ENCODE data around the gene GAS6.
"Not testable (repeated sequence)": the region's sequence is repeated elsewhere in the genome, so short reads cannot be mapped to it uniquely, and the experiment has no call there.

GAS6 gene

GRCh38 chr13:113792236-113792770, 71.6 kb downstream of the GAS6 start:
- no peak overlapping the region for H3K4me3 Mint-ChIP-seq
- no peak overlapping the region for H3K27ac Mint-ChIP-seq
- H3K4me1 Mint-ChIP-seq (ENCODE audit: low read depth) = no peaks in the 10 kb centered on the region
- H3K27me3 Mint-ChIP-seq (ENCODE audit: low read depth) = no peaks in the 10 kb centered on the region
- H3K36me3 Mint-ChIP-seq (ENCODE audit: low read depth) = no peaks in the 10 kb centered on the region
- no peaks in the 10 kb centered on the region for H3K9me3 Mint-ChIP-seq

- Mint-ChIP-seq H3K36me3 (ENCODE audit: low read depth) (no peaks in the 10 kb centered on the region), H3K4me3 (no peak overlapping the region), H3K27ac (no peak overlapping the region)
Observed at GRCh38 chr13:113791761-113792160, 72.1 kb downstream of the GAS6 start.

GRCh38 chr13:113791226-113791625, 72.7 kb downstream of the GAS6 start:
- H3K4me1 Mint-ChIP-seq (ENCODE audit: low read depth) = no peaks in the 10 kb centered on the region
- H3K27me3 Mint-ChIP-seq (ENCODE audit: low read depth) = no peaks in the 10 kb centered on the region
- H3K4me3 Mint-ChIP-seq = no peak overlapping the region
- H3K36me3 Mint-ChIP-seq (ENCODE audit: low read depth) = no peaks in the 10 kb centered on the region
- H3K27ac Mint-ChIP-seq = no peak overlapping the region
- no peaks in the 10 kb centered on the region for H3K9me3 Mint-ChIP-seq

More at GRCh38 chr13:113791761-113792160, 72.1 kb downstream of the GAS6 start:
- Mint-ChIP-seq H3K27me3 (ENCODE audit: low read depth) (no peaks in the 10 kb centered on the region), H3K9me3 (no peaks in the 10 kb centered on the region), H3K4me1 (ENCODE audit: low read depth) (no peaks in the 10 kb centered on the region)

- not testable (repeated sequence) for H3K4me3 Mint-ChIP-seq; H3K4me1 Mint-ChIP-seq (ENCODE audit: low read depth); H3K36me3 Mint-ChIP-seq (ENCODE audit: low read depth); H3K27ac Mint-ChIP-seq; H3K9me3 Mint-ChIP-seq; H3K27me3 Mint-ChIP-seq (ENCODE audit: low read depth)
Observed at GRCh38 chr13:113789931-113790330, 73.9 kb downstream of the GAS6 start.

GRCh38 chr13:113789167-113789566, 74.7 kb downstream of the GAS6 start:
- H3K9me3 Mint-ChIP-seq = no peaks in the 10 kb centered on the region
- H3K4me3 Mint-ChIP-seq = no peak overlapping the region
- H3K27ac Mint-ChIP-seq = no peak overlapping the region
- H3K36me3 Mint-ChIP-seq (ENCODE audit: low read depth) = no peaks in the 10 kb centered on the region
- no peaks in the 10 kb centered on the region for H3K4me1 Mint-ChIP-seq (ENCODE audit: low read depth)
- peaks cover 7% of the 10 kb centered on the region for H3K27me3 Mint-ChIP-seq (ENCODE audit: low read depth)

GRCh38 chr13:113788413-113789135, 75.3 kb downstream of the GAS6 start:
- Mint-ChIP-seq H3K27me3 (ENCODE audit: low read depth) (peaks cover 7% of the 10 kb centered on the region), H3K4me3 (no peak overlapping the region), H3K36me3 (ENCODE audit: low read depth) (no peaks in the 10 kb centered on the region), H3K4me1 (ENCODE audit: low read depth) (no peaks in the 10 kb centered on the region), H3K27ac (no peak overlapping the region), H3K9me3 (no peaks in the 10 kb centered on the region)

- H3K4me1 Mint-ChIP-seq (ENCODE audit: low read depth) = no peaks in the 10 kb centered on the region
- no peak overlapping the region for H3K4me3 Mint-ChIP-seq
- H3K27me3 Mint-ChIP-seq (ENCODE audit: low read depth) = peaks cover 11% of the 10 kb centered on the region
- no peaks in the 10 kb centered on the region for H3K36me3 Mint-ChIP-seq (ENCODE audit: low read depth)
- no peak overlapping the region for H3K27ac Mint-ChIP-seq
- H3K9me3 Mint-ChIP-seq = no peaks in the 10 kb centered on the region
Observed at GRCh38 chr13:113787694-113788093, 76.2 kb downstream of the GAS6 start.

GRCh38 chr13:113786262-113786841, 77.5 kb downstream of the GAS6 start:
- Mint-ChIP-seq H3K27ac (no peak overlapping the region), H3K4me3 (no peak overlapping the region), H3K4me1 (ENCODE audit: low read depth) (no peaks in the 10 kb centered on the region)

GRCh38 chr13:113785051-113786010, 78.5 kb downstream of the GAS6 start:
- H3K27ac Mint-ChIP-seq = no peak overlapping the region

More at GRCh38 chr13:113786262-113786841, 77.5 kb downstream of the GAS6 start:
- Mint-ChIP-seq H3K36me3 (ENCODE audit: low read depth) (no peaks in the 10 kb centered on the region), H3K9me3 (no peaks in the 10 kb centered on the region), H3K27me3 (ENCODE audit: low read depth) (peaks cover 13% of the 10 kb centered on the region)

GRCh38 chr13:113784645-113785024, 79.2 kb downstream of the GAS6 start:
- Mint-ChIP-seq H3K36me3 (ENCODE audit: low read depth) (no peaks in the 10 kb centered on the region), H3K27me3 (ENCODE audit: low read depth) (peaks cover 18% of the 10 kb centered on the region), H3K4me1 (ENCODE audit: low read depth) (no peaks in the 10 kb centered on the region), H3K27ac (no peak overlapping the region), H3K9me3 (no peaks in the 10 kb centered on the region), H3K4me3 (no peak overlapping the region)

More at GRCh38 chr13:113785051-113786010, 78.5 kb downstream of the GAS6 start:
- H3K4me3 Mint-ChIP-seq = no peak overlapping the region
- no peaks in the 10 kb centered on the region for H3K4me1 Mint-ChIP-seq (ENCODE audit: low read depth)
- H3K36me3 Mint-ChIP-seq (ENCODE audit: low read depth) = no peaks in the 10 kb centered on the region
- peaks cover 16% of the 10 kb centered on the region for H3K27me3 Mint-ChIP-seq (ENCODE audit: low read depth)
- no peaks in the 10 kb centered on the region for H3K9me3 Mint-ChIP-seq

- Mint-ChIP-seq H3K4me1 (ENCODE audit: low read depth) (no peaks in the 10 kb centered on the region), H3K4me3 (no peak overlapping the region), H3K27me3 (ENCODE audit: low read depth) (peaks cover 23% of the 10 kb centered on the region), H3K27ac (no peak overlapping the region), H3K9me3 (no peaks in the 10 kb centered on the region), H3K36me3 (ENCODE audit: low read depth) (no peaks in the 10 kb centered on the region)
Observed at GRCh38 chr13:113783966-113784644, 79.8 kb downstream of the GAS6 start.

GRCh38 chr13:113783200-113783881, 80.5 kb downstream of the GAS6 start:
- no peak overlapping the region for H3K4me3 Mint-ChIP-seq

GRCh38 chr13:113782472-113782871, 81.4 kb downstream of the GAS6 start:
- no peak overlapping the region for H3K27ac Mint-ChIP-seq
- no peaks in the 10 kb centered on the region for H3K9me3 Mint-ChIP-seq
- no peak overlapping the region for H3K4me3 Mint-ChIP-seq

More at GRCh38 chr13:113783200-113783881, 80.5 kb downstream of the GAS6 start:
- Mint-ChIP-seq H3K27ac (no peak overlapping the region), H3K27me3 (ENCODE audit: low read depth) (peaks cover 29% of the 10 kb centered on the region), H3K36me3 (ENCODE audit: low read depth) (no peaks in the 10 kb centered on the region), H3K9me3 (no peaks in the 10 kb centered on the region), H3K4me1 (ENCODE audit: low read depth) (no peaks in the 10 kb centered on the region)

More at GRCh38 chr13:113782472-113782871, 81.4 kb downstream of the GAS6 start:
- H3K27me3 Mint-ChIP-seq (ENCODE audit: low read depth) = peaks cover 29% of the 10 kb centered on the region
- no peaks in the 10 kb centered on the region for H3K4me1 Mint-ChIP-seq (ENCODE audit: low read depth)
- no peaks in the 10 kb centered on the region for H3K36me3 Mint-ChIP-seq (ENCODE audit: low read depth)
